ENCODE measurements around the gene LRP1B.

LRP1B gene

GRCh38 chr2:141133883-141134282 is 996.9 kb downstream of the LRP1B start:
- DNase-seq (ENCODE audit: low spot score), result no peak

- DNase-seq (ENCODE audit: low spot score), result no peak
These were observed 1005.4 kb downstream of the LRP1B start for GRCh38 chr2:141125432-141125831.

DNA sequence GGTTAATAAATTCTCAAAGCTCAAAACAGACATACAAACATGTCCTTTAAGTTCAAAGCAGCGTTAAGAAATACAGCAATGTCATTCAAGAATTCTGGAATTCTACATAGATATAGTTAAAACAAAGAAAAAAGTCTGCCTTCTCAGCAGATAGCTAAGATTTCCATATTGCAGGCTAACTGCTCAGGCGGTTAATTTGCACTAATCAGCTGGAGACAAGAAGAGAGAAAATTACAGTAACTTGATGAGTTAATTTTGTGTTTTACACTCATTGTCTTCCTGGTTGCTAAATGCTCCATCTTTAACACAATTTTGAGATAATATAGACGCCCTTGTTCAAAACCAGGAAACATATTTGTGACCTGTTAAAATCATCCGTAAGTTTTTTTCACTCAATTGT is 1012.0 kb downstream of the LRP1B start:
- DNase-seq (ENCODE audit: low spot score), result no peak

DNA sequence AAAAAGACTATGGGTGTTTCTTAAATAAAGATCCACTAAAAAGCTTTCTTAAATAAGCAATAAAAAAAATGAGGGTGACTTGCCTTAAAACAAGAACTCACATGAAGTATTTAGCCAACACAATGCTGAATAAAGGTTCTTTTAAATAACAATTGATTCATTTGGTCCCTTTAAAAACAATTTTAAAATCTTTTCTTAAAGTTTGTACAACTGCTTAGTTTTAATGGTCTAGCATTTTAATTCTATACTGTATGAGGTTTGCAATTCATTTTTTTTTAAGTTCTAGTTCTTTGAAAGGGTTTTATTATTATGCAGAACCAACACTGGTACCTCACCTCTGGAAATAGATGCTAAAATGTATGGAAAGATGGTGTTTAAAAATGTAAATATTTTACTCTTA is 1017.5 kb downstream of the LRP1B start:
- DNase-seq (ENCODE audit: low spot score), result no peak

- no peak for DNase-seq (ENCODE audit: low spot score)
These were observed 1021.2 kb downstream of the LRP1B start for GRCh38 chr2:141109633-141110032.

DNA sequence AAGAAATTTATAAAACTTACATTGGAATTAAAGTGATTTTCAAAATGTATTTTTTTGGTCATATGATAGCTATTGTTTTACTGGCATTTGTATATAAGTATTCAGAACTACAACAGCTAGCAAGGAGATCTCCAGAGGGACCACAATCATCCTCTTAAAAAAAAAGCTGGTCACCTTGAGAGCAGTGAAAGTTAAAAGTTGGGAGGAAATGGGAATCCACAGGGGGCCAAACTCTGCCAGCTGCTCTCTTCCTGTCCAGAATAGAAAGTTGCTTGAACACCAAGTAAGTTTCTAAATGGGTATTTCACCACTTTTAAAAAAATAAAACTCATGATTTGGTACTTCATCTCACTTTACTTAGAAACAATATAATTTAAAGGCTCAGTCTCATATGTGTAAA is 1025.1 kb downstream of the LRP1B start:
- DNase-seq (ENCODE audit: low spot score), result no peak

- DNase-seq (ENCODE audit: low spot score), result peak; percentile 8
These were observed 1027.6 kb downstream of the LRP1B start for GRCh38 chr2:141103216-141103615.

GRCh38 chr2:141079231-141079630 is 1051.6 kb downstream of the LRP1B start:
- DNase-seq (ENCODE audit: low spot score), result no peak

DNA sequence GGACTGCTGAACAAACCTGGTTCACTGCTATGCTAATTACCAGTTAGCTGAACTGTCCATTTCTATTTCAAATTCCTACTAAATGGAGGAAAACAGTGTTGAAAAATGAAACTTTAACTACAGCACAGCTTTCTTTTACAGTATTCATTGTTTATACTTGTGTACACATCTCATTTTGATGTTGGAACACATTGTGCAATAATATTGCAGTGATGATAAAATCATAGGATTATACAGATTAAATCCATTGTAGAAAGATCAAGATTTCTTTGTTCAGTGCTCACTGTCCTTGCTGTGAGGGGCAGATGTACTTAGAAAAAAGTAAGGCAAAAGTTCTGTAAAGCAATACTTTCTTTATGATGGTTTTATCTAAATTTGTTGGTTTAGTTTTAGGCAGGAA is 1055.1 kb downstream of the LRP1B start:
- DNase-seq (ENCODE audit: low spot score), result no peak

GRCh38 chr2:141068053-141068682 is 1062.6 kb downstream of the LRP1B start:
- DNase-seq (ENCODE audit: low spot score), result no peak

DNA sequence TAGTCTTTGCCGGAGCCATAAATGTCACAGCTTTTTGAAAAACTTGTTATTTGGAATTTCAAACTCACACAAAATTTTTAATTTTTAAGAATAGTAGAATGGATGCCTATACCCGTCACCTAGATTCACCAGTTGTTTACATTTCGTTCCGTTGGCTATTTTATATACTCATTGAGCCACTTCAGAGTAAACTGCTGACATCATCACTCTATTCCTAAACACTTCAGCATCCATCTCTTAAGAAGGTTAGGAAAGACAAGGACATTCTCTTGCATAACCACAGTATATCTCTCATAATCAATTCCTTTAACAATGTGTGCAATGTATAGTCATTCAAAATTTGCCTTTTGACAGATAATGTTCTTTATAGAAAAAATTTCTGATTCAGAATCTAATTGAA is 1065.8 kb downstream of the LRP1B start:
- DNase-seq (ENCODE audit: low spot score), result no peak

- no peak for DNase-seq (ENCODE audit: low spot score)
These were observed 1067.4 kb downstream of the LRP1B start for GRCh38 chr2:141063406-141063805.

- DNase-seq (ENCODE audit: low spot score), result peak; percentile 45
These were observed 1068.4 kb downstream of the LRP1B start for GRCh38 chr2:141062443-141062842.

- DNase-seq (ENCODE audit: low spot score), result peak; percentile 67
These were observed 1068.8 kb downstream of the LRP1B start for GRCh38 chr2:141062031-141062430.

GRCh38 chr2:141058556-141058955 is 1072.3 kb downstream of the LRP1B start:
- no peak for DNase-seq (ENCODE audit: low spot score)

- no peak for DNase-seq (ENCODE audit: low spot score)
These were observed 1075.3 kb downstream of the LRP1B start for GRCh38 chr2:141055531-141055930.

GRCh38 chr2:141048951-141049350 is 1081.9 kb downstream of the LRP1B start:
- peak; percentile 59 for DNase-seq (ENCODE audit: low spot score)

DNA sequence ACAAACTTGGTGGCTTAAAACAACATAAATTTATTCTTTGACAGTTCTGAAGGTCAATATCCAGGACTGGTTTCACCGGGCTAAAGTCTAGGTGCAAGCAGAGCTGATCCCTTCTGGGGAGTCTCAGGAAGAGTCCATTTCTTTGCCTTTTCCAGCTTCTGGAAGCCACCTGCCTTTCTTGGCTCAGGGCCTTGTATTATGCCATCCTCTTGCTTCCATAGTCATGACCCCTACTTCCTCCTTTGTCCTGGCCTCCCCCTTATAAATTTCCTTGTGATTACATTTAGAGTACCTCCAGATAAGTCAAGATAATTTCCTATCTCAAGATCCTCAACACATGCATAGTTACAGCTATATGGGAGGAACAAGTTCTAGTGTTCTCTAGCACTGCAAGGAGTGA is 1089.5 kb downstream of the LRP1B start:
- no peak for DNase-seq (ENCODE audit: low spot score)

DNA sequence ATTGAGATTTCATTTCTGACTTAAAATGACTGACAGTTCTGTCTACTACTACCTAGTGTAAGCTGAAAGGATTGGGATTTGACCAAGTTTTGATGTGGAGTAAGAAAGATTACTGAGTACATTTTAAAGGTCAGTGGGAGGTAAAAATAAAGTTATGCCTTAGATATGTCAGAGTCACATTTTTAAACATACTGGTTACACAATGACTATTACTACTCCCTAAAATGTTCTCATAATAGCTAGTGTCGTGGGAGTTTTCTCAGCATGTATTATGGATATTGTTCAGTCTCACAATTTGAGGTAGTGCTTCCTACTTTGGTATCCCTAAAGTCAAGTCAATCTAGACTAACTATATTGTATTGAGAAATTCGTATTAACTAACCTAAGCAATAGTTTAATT is 1092.5 kb downstream of the LRP1B start:
- DNase-seq (ENCODE audit: low spot score), result no peak

GRCh38 chr2:141037361-141037760 is 1093.5 kb downstream of the LRP1B start:
- DNase-seq (ENCODE audit: low spot score), result no peak

GRCh38 chr2:141035846-141036420 is 1094.9 kb downstream of the LRP1B start:
- DNase-seq (ENCODE audit: low spot score), result no peak

- peak; percentile 26 for DNase-seq (ENCODE audit: low spot score)
These were observed 1101.3 kb downstream of the LRP1B start for GRCh38 chr2:141029428-141030078.

DNA sequence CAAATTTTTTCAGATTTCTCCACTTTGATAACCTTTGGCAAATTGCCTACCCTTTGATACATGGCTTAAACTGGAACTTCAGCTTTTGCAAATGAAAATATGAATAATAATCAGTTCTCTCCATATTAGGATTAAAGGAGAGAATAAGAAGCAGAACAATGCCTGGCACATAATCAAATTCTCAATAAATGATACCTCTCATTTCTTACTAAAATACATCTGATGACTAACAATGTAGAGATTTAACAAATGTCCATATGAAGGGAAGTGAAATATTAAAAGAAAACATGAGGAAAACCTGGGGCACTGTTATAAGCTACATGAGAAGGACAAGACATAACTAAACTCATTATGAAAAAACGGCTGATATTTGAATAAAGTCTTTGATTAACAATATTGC is 1103.6 kb downstream of the LRP1B start:
- no peak for DNase-seq (ENCODE audit: low spot score)

GRCh38 chr2:141021611-141022010 is 1109.2 kb downstream of the LRP1B start:
- DNase-seq (ENCODE audit: low spot score), result no peak

Measured in pons (tissue), 1 donor.